Hematopoietic multipotent progenitor cell treated with erythropoietin and hydrocortisone succinate and interleukin-3 and kit ligand, for 15 days (in vitro differentiated cells): ENCODE results near the gene SLCO1A2.

Source experiments
- DNase-seq: peaks from one replicate; pipeline ENCODE4 v3.0.0-alpha.2; 2015; ENCODE audit warnings: low spot score

Gene SLCO1A2

GRCh38 chr12:21328578-21328977 is 6.1 kb downstream of the SLCO1A2 start:
- DNase-seq = no peak

GRCh38 chr12:21324551-21324950 is 10.2 kb downstream of the SLCO1A2 start:
- no peak for DNase-seq

- no peak for DNase-seq
Observed at GRCh38 chr12:21323736-21324135, 11.0 kb downstream of the SLCO1A2 start.

- no peak for DNase-seq
Observed at GRCh38 chr12:21308785-21309184, 25.9 kb downstream of the SLCO1A2 start.

- no peak for DNase-seq
Observed at GRCh38 chr12:21305661-21306060, 29.1 kb downstream of the SLCO1A2 start.

- DNase-seq = no peak
Observed at GRCh38 chr12:21300632-21301031, 34.1 kb downstream of the SLCO1A2 start.

GRCh38 chr12:21296751-21297406 is 37.8 kb downstream of the SLCO1A2 start:
- DNase-seq = no peak

- no peak for DNase-seq
Observed at GRCh38 chr12:21296348-21296747, 38.4 kb downstream of the SLCO1A2 start.

- no peak for DNase-seq
Observed at GRCh38 chr12:21294176-21294575, 40.5 kb downstream of the SLCO1A2 start.

- DNase-seq = no peak
Observed at GRCh38 chr12:21292111-21292510, 42.6 kb downstream of the SLCO1A2 start.

- DNase-seq = no peak
Observed at GRCh38 chr12:21289698-21290097, 45.0 kb downstream of the SLCO1A2 start.

GRCh38 chr12:21276826-21277225 is 57.9 kb downstream of the SLCO1A2 start:
- DNase-seq = no peak

- DNase-seq = no peak
Observed at GRCh38 chr12:21265932-21266331, 68.8 kb downstream of the SLCO1A2 start.

- DNase-seq = no peak
Observed at GRCh38 chr12:21264232-21264631, 70.5 kb downstream of the SLCO1A2 start.

- no peak for DNase-seq
Observed at GRCh38 chr12:21257172-21257571, 77.5 kb downstream of the SLCO1A2 start.

GRCh38 chr12:21252070-21252469 is 82.6 kb downstream of the SLCO1A2 start:
- DNase-seq = no peak

GRCh38 chr12:21248679-21249078 is 86.0 kb downstream of the SLCO1A2 start:
- DNase-seq = no peak

- DNase-seq = no peak
Observed at GRCh38 chr12:21239866-21240265, 94.9 kb downstream of the SLCO1A2 start.

GRCh38 chr12:21234395-21234794 is 100.3 kb downstream of the SLCO1A2 start:
- no peak for DNase-seq

- DNase-seq = no peak
Observed at GRCh38 chr12:21223930-21224329, 110.8 kb downstream of the SLCO1A2 start.

- DNase-seq = no peak
Observed at GRCh38 chr12:21221778-21222177, 112.9 kb downstream of the SLCO1A2 start.

- DNase-seq = no peak
Observed at GRCh38 chr12:21221072-21221471, 113.6 kb downstream of the SLCO1A2 start.

GRCh38 chr12:21220266-21220665 is 114.5 kb downstream of the SLCO1A2 start:
- no peak for DNase-seq

GRCh38 chr12:21219206-21219605 is 115.5 kb downstream of the SLCO1A2 start:
- no peak for DNase-seq
